GM21723 (cell line): ENCODE measurements around the gene CAPN9.

Source experiments
- ATAC-seq: cut with Tn5 transposase; IDR thresholded peaks from one replicate; pipeline ENCODE4 v1.9.1; 2021; ENCODE audit warnings: mild to moderate bottlenecking, moderate library complexity; ENCODE audit not compliant: unreplicated experiment

The CAPN9 gene

GRCh38 chr1:230794871-230795605, 47.9 kb downstream of the CAPN9 start:
- no peak for ATAC-seq

GRCh38 chr1:230796626-230797025, 49.4 kb downstream of the CAPN9 start:
- ATAC-seq: no peak

GRCh38 chr1:230797376-230797920, 50.3 kb downstream of the CAPN9 start:
- no peak for ATAC-seq

- no peak for ATAC-seq
These were observed 50.8 kb downstream of the CAPN9 start for GRCh38 chr1:230797942-230798365.

GRCh38 chr1:230798491-230798890, 51.3 kb downstream of the CAPN9 start:
- no peak for ATAC-seq

- no peak for ATAC-seq
These were observed 54.0 kb downstream of the CAPN9 start for GRCh38 chr1:230800891-230801840.

- no peak for ATAC-seq
These were observed 57.2 kb downstream of the CAPN9 start for GRCh38 chr1:230804396-230804795.

GRCh38 chr1:230806552-230806951, 59.4 kb downstream of the CAPN9 start:
- no peak for ATAC-seq

- no peak for ATAC-seq
These were observed 59.8 kb downstream of the CAPN9 start for GRCh38 chr1:230807029-230807428.

GRCh38 chr1:230807561-230808280, 60.5 kb downstream of the CAPN9 start:
- no peak for ATAC-seq

- ATAC-seq: no peak
These were observed 61.2 kb downstream of the CAPN9 start for GRCh38 chr1:230808281-230808872.

- no peak for ATAC-seq
These were observed 62.2 kb downstream of the CAPN9 start for GRCh38 chr1:230809256-230809990.

GRCh38 chr1:230812568-230812967, 65.4 kb downstream of the CAPN9 start:
- no peak for ATAC-seq

- ATAC-seq: no peak
These were observed 67.9 kb downstream of the CAPN9 start for GRCh38 chr1:230814949-230815692.

- ATAC-seq: no peak
These were observed 68.8 kb downstream of the CAPN9 start for GRCh38 chr1:230816018-230816417.

GRCh38 chr1:230818367-230818766, 71.2 kb downstream of the CAPN9 start:
- ATAC-seq: no peak

- no peak for ATAC-seq
These were observed 71.7 kb downstream of the CAPN9 start for GRCh38 chr1:230818901-230819300.

GRCh38 chr1:230819976-230820375, 72.8 kb downstream of the CAPN9 start:
- ATAC-seq: no peak

GRCh38 chr1:230820568-230820967, 73.4 kb downstream of the CAPN9 start:
- no peak for ATAC-seq
